ENCODE data around the gene GOT1.

GOT1 gene

GRCh38 chr10:99395750-99396445 is 34.5 kb downstream of the GOT1 start:
- DNase-seq (ENCODE audit: low read depth): no peak

DNA sequence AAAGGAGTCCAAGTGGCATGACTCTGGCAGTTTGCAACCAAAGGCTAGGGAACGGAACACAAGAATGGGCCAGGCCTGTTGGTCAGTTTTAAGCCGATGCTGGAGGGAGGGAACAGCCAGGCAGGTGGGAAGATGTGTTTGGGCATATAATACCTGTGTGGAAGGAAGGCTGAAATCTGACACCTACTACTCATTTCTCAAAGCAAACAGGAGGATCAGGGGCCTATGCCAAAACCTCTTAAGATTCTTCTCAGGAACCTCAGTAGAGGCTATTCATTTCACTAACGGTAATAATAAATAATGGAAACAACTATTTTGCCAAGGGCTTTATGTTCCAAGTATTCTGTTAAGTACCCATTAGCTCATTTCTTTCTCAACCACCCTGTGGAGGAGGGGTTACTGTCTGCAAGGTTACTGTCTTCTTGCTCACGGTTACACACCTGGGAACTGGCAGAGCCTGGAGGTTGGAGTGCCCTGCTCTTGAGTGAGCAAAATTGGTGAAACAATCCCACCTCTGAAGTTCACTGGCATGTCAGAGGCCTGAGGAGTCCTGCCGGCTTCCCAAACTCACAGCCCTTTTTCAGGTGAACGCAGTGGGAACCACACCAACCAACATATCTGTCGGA is 35.5 kb downstream of the GOT1 start:
- DNase-seq (ENCODE audit: low read depth): no peak

- DNase-seq (ENCODE audit: low read depth): no peak
Measured at GRCh38 chr10:99394256-99394655, 36.2 kb downstream of the GOT1 start.

DNA sequence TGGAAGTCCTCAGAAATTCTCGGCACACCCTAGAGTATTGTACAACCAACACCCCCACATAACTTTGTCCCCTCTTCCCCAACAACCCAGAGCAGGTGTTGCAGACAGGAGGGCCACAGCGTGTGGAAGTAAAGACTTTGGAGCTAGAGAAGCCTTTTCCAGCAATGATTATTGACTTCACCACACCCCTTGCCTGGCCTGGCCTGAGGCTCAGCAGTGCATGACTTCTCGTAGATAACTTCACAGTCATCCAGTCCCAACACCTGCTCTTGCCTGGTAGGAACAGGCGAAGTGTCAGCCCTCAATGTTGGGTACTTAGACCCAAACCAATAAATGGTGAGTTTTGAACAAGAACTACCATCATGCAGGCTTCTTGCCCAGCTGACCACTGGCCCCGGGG is 36.7 kb downstream of the GOT1 start:
- no peak for DNase-seq (ENCODE audit: low read depth)

- no peak for DNase-seq (ENCODE audit: low read depth)
Measured at GRCh38 chr10:99393036-99393435, 37.4 kb downstream of the GOT1 start.

DNA sequence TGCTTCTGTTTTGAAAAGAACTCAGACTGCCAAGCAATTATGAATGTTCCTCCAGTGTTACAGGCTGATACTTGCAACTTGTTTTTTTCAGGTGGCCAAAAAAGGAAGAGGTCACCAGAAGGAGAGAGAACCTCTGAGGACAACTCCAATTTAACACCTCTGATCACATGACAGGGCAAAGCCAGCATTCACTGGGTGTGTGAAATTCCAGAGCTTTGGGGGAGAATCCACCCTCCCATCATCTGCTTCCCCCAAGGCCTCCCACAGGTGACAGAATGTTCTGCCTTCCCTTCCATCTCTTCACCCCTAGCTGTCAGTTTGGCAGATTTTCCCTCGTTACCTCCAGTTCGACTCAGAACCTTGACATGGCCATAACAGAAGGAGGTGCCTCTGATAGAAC is 39.1 kb downstream of the GOT1 start:
- DNase-seq (ENCODE audit: low read depth): no peak

GRCh38 chr10:99389729-99390480 is 40.5 kb downstream of the GOT1 start:
- no peak for DNase-seq (ENCODE audit: low read depth)

DNA sequence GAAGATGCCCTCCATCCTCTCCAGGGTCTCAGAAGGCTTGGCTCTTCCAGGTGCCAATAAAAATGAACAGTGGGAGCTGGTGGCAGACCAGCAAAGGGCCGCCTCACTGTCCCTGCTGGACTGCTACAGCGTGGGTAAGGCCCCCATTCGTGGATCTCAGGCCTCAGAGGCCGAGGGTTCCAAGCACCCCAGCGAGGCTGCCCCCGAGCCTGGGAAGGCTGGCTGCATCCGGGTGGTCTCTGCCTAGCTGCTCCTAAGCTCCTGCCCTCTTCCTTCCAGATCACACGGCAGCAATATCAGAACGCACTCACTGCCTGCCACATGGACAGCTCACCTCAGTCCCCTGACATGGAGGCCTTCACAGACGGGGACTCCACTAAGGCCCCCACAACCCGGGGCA is 42.9 kb downstream of the GOT1 start:
- no peak for DNase-seq (ENCODE audit: low read depth)

DNA sequence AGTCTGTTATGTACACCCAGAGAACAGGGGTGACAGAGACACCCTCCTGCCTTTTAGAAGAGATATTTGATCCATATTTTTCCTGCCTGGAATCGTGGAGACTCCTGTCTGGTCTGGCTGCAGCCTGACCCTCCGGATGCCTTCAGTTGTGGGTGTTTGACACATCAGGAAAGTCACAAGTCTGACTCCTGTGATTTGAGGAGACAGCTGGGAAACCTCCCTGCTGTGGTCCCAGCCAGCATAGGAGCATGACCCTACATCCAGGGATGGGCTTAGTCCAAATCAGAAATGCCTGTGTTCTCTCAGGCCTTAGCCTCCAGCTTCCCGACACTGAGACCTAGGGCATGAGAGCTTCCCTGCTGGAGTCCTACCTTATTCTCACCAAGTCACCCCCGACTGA is 43.4 kb downstream of the GOT1 start:
- no peak for DNase-seq (ENCODE audit: low read depth)

DNA sequence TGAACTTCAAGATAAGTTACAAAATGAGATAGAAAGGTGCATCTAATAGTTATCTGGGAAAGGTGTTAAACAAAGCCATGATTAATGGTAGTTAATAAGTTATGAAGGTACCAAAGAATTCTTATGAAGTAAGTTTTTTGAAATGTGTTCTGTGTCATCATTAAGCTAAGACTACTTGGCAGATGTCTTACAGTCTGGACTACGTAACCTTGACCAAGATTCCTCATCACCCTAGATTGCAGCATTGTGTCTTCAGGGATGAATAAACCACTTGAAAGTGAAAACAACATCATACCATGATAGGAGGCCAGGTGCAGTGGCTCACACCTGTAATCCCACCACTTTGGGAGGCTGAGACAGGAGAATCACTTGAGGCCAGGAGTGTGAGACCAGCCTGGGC is 48.2 kb downstream of the GOT1 start:
- DNase-seq (ENCODE audit: low read depth): no peak

DNA sequence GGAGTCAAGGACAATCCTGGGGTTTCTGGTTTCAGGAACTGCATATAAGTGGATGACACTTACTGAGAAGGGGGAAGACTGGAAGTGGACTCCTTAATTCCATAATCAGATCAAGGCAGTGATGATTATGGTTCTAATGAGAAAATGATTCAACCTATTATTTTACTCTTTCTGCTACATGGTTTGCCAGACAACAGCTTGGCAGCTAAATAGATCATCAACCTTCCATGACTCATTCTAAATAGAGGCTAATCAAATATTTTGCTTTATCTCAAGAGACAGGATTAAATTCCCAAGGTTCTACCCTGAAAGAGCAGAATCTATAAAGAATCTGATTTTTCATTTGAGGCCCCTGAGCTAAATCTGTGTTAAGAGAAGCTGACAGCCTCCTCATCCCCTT is 55.0 kb downstream of the GOT1 start:
- no peak for DNase-seq (ENCODE audit: low read depth)

DNA sequence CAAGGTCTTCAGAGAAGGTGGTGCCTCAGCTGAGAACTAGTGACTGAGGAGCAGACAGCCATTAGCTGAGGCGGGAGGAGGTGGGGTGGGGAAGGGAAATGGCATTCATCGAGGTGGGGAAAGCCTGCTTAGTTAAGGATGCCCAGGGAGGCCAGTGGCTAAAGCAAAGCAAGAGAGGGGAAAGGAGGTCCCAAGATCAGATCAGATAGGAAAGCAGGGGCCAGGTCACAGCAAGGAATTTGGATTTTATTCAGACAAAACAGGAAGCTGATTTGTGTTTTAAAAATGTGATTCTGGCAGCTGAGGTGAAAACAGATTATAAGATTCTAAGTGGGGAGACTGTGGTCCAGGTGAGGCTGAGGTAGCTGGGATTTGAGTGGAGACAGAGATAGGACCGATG is 55.5 kb downstream of the GOT1 start:
- DNase-seq (ENCODE audit: low read depth): no peak

- no peak for DNase-seq (ENCODE audit: low read depth)
Measured at GRCh38 chr10:99374526-99374925, 55.9 kb downstream of the GOT1 start.

DNA sequence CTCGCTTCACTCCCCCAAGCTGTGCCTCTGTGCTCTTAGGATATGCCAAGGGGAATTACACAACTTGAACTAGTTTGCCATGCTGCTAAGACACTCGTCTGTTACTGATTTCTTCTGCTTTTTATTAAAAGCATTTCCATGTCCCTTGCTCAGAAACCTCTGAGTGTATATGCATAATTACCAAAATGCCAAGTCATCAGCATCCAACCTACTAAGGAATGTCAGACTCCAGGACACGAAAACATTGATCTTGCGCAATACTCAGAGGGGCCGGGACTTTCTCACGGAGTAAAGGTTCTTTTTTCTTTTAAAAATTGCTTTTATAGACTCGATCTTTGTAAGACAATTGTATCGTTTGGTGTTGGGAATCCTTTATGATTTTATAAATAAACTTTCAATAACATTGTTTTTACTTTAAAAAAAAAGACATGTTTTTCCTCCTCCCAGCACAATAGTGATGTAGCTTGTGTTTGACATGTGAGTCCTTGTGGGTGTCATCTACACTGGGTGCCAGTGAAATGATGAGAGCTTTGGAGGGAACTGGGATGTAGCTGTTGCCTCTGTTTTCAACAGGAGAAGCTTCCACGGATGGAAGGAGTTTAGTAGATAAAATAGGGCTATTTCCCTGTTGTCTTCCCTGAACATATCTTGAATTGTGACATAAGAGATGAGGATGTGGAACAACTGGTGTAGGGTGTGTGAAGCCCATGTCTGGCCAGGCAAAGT is 57.7 kb downstream of the GOT1 start:
- no peak for DNase-seq (ENCODE audit: low read depth)

- DNase-seq (ENCODE audit: low read depth): no peak
Measured at GRCh38 chr10:99370993-99371392, 59.4 kb downstream of the GOT1 start.

DNA sequence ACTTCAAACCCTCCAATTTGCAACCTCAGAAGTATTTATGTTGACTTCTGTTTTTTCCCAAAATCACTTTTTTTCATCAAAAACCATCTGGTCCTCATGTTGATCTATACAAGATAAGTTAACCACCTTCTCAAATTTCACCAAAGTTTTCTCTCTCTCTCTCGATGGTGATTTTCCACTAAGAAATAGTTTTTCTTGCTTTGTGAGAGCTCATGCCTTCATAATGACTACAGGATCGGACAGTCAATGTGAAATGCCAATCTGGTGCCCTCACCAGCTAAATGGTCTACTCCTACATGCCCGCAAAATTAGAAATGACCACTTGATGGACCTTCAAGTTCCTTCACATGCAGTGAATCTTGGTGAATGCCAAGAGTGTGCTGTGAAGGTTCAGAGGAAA is 60.9 kb downstream of the GOT1 start:
- no peak for DNase-seq (ENCODE audit: low read depth)

DNA sequence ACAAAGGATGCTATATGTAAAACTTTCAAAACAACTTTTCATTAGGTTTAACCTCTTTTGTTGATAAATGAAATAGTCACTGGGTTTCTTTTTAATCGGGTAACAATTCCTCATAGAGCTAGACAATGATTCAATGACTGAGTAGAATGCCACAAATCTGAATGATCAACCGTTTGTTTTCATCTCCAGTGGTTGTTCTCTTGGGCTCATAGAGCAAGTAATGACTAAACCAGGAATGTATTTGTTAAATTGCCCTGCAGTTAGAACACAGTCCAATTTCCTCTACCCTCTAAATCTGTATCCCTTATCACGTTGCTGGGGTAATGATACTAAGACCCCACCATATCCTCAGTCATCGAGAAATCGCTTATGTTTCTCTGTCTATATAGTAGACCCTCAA is 61.3 kb downstream of the GOT1 start:
- DNase-seq (ENCODE audit: low read depth): no peak

GRCh38 chr10:99368646-99369045 is 61.8 kb downstream of the GOT1 start:
- no peak for DNase-seq (ENCODE audit: low read depth)

GRCh38 chr10:99366666-99367065 is 63.8 kb downstream of the GOT1 start:
- DNase-seq (ENCODE audit: low read depth): no peak

GRCh38 chr10:99365736-99366135 is 64.7 kb downstream of the GOT1 start:
- no peak for DNase-seq (ENCODE audit: low read depth)

- DNase-seq (ENCODE audit: low read depth): no peak
Measured at GRCh38 chr10:99365311-99365710, 65.1 kb downstream of the GOT1 start.

- DNase-seq (ENCODE audit: low read depth): no peak
Measured at GRCh38 chr10:99364125-99364524, 66.3 kb downstream of the GOT1 start.

- no peak for DNase-seq (ENCODE audit: low read depth)
Measured at GRCh38 chr10:99360934-99361333, 69.5 kb downstream of the GOT1 start.
